C4-2B (cell line): ENCODE data around the gene CUZD1.

ENCODE experiments used
- CTCF ChIP-seq: fragments of 450-650 bp; conservative IDR thresholded peaks from 2 replicates; pipeline ENCODE4 v1.5.1; 2017; ENCODE audit warnings: mild to moderate bottlenecking
- ZFX ChIP-seq: fragments of 450-650 bp; IDR thresholded peaks from 2 replicates; pipeline ENCODE4 v1.6.1; 2017

GRCh38 chr10:122847782-122848604 lies 2.3 kb upstream of the CUZD1 start:
- TF ChIP-seq CTCF (no peak), ZFX (no peak)
